IMR-90 (cell line): Measurements from ENCODE around the gene SOX6. TPM values are rescaled to one million over a fixed set of nuclear protein-coding genes. Genes with fewer than 3 reads are reported as not detected.

ENCODE experiments used
- ATAC-seq: fragments of 200-7000 bp; cut with Tn5 transposase; 2 replicates; pipeline ENCODE4 v1.9.1; 2020; ENCODE audit warnings: low read depth, mild to moderate bottlenecking, moderate library complexity
- BruUV-seq: library from RNA; stranded (reverse); fragments of 400-500 nt; replicated peaks from 2 replicates; lab custom pipeline; 2021; lab: Mats Ljungman, UMichigan
- CTCF ChIA-PET: fragments of 300-600 bp; formaldehyde crosslinking; extraction: SDS; loops from one replicate; lab custom pipeline; 2021; ENCODE audit warnings: antibody characterized with exemption; lab: Yijun Ruan, JAX
- POLR2A ChIA-PET: fragments of 300-600 bp; sonication (Branson Sonifier 250); formaldehyde crosslinking; loops from one replicate; lab custom pipeline; 2022; ENCODE audit warnings: antibody characterized with exemption; ENCODE audit not compliant: unreplicated experiment; lab: Charles Lee
- DNase-seq: peaks from one replicate; pipeline ENCODE4 v3.0.0; 2013
- H2AFZ ChIP-seq: replicated peaks from 2 replicates; pipeline ENCODE3; 2013; ENCODE audit warnings: low read length, mild to moderate bottlenecking; ENCODE audit not compliant: poor library complexity
- H2AK5ac ChIP-seq: 2 replicates; pipeline ENCODE4 v1.6.1; 2013; ENCODE audit warnings: low read depth, low read length, inconsistent platforms
- H2AK9ac ChIP-seq: replicated peaks from 2 replicates; pipeline ENCODE3; 2013; ENCODE audit warnings: mild to moderate bottlenecking, low read depth, low read length, moderate library complexity; ENCODE audit not compliant: poor library complexity
- H2BK120ac ChIP-seq: 2 replicates; pipeline ENCODE4 v1.6.1; 2013; ENCODE audit warnings: low read depth, low read length, inconsistent platforms
- H2BK15ac ChIP-seq: 3 replicates; pipeline ENCODE4 v1.6.1; 2013; ENCODE audit warnings: low read depth, low read length, inconsistent platforms
- H2BK20ac ChIP-seq: 2 replicates; pipeline ENCODE4 v1.6.1; 2013; ENCODE audit warnings: low read depth, mild to moderate bottlenecking, inconsistent platforms, low read length, moderate library complexity
- H2BK5ac ChIP-seq: 2 replicates; pipeline ENCODE4 v1.6.1; 2013; ENCODE audit warnings: mild to moderate bottlenecking, low read depth, low read length, inconsistent platforms; ENCODE audit not compliant: poor library complexity, severe bottlenecking
- H3K14ac ChIP-seq: replicated peaks from 2 replicates; pipeline ENCODE4 v1.6.1; 2013; ENCODE audit warnings: low read depth, low read length, inconsistent platforms
- H3K18ac ChIP-seq: 2 replicates; pipeline ENCODE4 v1.6.1; 2013; ENCODE audit warnings: low read depth, low read length, control low read depth
- H3K23ac ChIP-seq: 2 replicates; pipeline ENCODE4 v1.6.1; 2013; ENCODE audit warnings: low read depth, low read length, inconsistent platforms
- H3K27ac ChIP-seq: 2 replicates; pipeline ENCODE4 v1.5.1; 2013; ENCODE audit warnings: mild to moderate bottlenecking, control low read depth, low read length; ENCODE audit not compliant: insufficient read depth
- H3K27me3 ChIP-seq: 2 replicates; pipeline ENCODE4 v1.6.1; 2013; ENCODE audit warnings: low read length; ENCODE audit not compliant: control insufficient read depth, insufficient read depth
- H3K36me3 ChIP-seq: 2 replicates; pipeline ENCODE4 v1.6.1; 2013; ENCODE audit warnings: low read length, mixed read lengths; ENCODE audit not compliant: control insufficient read depth, insufficient read depth
- H3K4ac ChIP-seq: 2 replicates; pipeline ENCODE4 v1.6.1; 2013; ENCODE audit warnings: low read depth, low read length, inconsistent platforms
- H3K4me1 ChIP-seq: 2 replicates; pipeline ENCODE4 v1.6.1; 2013; ENCODE audit warnings: low read length, mixed read lengths; ENCODE audit not compliant: control insufficient read depth, insufficient read depth
- H3K4me2 ChIP-seq: 2 replicates; pipeline ENCODE4 v1.6.1; 2013; ENCODE audit warnings: low read depth, mild to moderate bottlenecking, control low read depth, low read length, moderate library complexity
- H3K4me3 ChIP-seq: 2 replicates; pipeline ENCODE4 v1.5.1; 2013; ENCODE audit warnings: low read depth, mild to moderate bottlenecking, control low read depth, low read length, moderate library complexity; ENCODE audit not compliant: insufficient read depth
- H3K56ac ChIP-seq: 2 replicates; pipeline ENCODE4 v1.6.1; 2013; ENCODE audit warnings: low read length, inconsistent platforms; ENCODE audit not compliant: insufficient read depth; ENCODE audit errors: extremely low read depth
- H3K79me1 ChIP-seq, 2 experiments: 2 replicates each; pipeline ENCODE4 v1.6.1; 2013; ENCODE audit warnings: low read length in 2 of 2, inconsistent platforms in 1 of 2, low read depth in 1 of 2
- H3K9ac ChIP-seq: 2 replicates; pipeline ENCODE4 v1.6.1; 2013; ENCODE audit warnings: low read depth, low read length, control low read depth
- H3K9me1 ChIP-seq: 2 replicates; pipeline ENCODE4 v1.6.1; 2013; ENCODE audit warnings: low read length, inconsistent platforms; ENCODE audit not compliant: insufficient read depth
- H3K9me3 ChIP-seq: 2 replicates; pipeline ENCODE4 v1.6.1; 2013; ENCODE audit warnings: low read length; ENCODE audit not compliant: control insufficient read depth, insufficient read depth
- H4K20me1 ChIP-seq: 2 replicates; pipeline ENCODE4 v1.6.1; 2013; ENCODE audit warnings: low read length, inconsistent platforms; ENCODE audit not compliant: insufficient read depth
- H4K5ac ChIP-seq: 2 replicates; pipeline ENCODE4 v1.6.1; 2013; ENCODE audit warnings: mild to moderate bottlenecking, low read depth, low read length, control low read depth
- H4K8ac ChIP-seq, 2 experiments: 2 replicates each; pipeline ENCODE4 v1.6.1; 2013; ENCODE audit warnings: low read depth in 2 of 2, low read length in 2 of 2, control low read depth in 1 of 2, inconsistent platforms in 1 of 2
- H4K91ac ChIP-seq: 2 replicates; pipeline ENCODE4 v1.6.1; 2013; ENCODE audit warnings: low read depth, low read length, inconsistent platforms; ENCODE audit not compliant: insufficient read depth
- BHLHE40 ChIP-seq: fragments of 150-350 bp; IDR thresholded peaks from 2 replicates; pipeline ENCODE4 v1.6.1; 2016; ENCODE audit warnings: mild to moderate bottlenecking, low read depth, low read length
- CEBPB ChIP-seq: IDR thresholded peaks from 2 replicates; pipeline ENCODE4 v1.6.1; 2012; ENCODE audit warnings: low read depth, low read length, improper control_type of control experiment
- CHD1 ChIP-seq: IDR thresholded peaks from 2 replicates; pipeline ENCODE4 v1.6.1; 2012; ENCODE audit warnings: low read depth, low read length, improper control_type of control experiment
- CTCF ChIP-seq: conservative IDR thresholded peaks from 2 replicates; pipeline ENCODE4 v1.5.1; 2012; ENCODE audit warnings: mild to moderate bottlenecking, low read depth, low read length, improper control_type of control experiment
- ELK1 ChIP-seq: fragments of 150-350 bp; IDR thresholded peaks from 2 replicates; pipeline ENCODE4 v1.6.1; 2016; ENCODE audit warnings: low read depth, mild to moderate bottlenecking, low read length, moderate library complexity, borderline replicate concordance
- FOS ChIP-seq: fragments of 150-350 bp; IDR thresholded peaks from 2 replicates; pipeline ENCODE4 v1.6.1; 2016; ENCODE audit warnings: low read depth, low read length
- MAFK ChIP-seq: IDR thresholded peaks from 2 replicates; pipeline ENCODE4 v1.6.1; 2012; ENCODE audit warnings: low read depth, low read length, improper control_type of control experiment
- MAZ ChIP-seq: IDR thresholded peaks from 2 replicates; pipeline ENCODE4 v1.6.1; 2012; ENCODE audit warnings: low read depth, mild to moderate bottlenecking, low read length, improper control_type of control experiment, moderate library complexity, borderline replicate concordance
- MXI1 ChIP-seq: IDR thresholded peaks from 2 replicates; pipeline ENCODE4 v1.6.1; 2012; ENCODE audit warnings: low read depth, mild to moderate bottlenecking, low read length, moderate library complexity, borderline replicate concordance
- RAD21 ChIP-seq: IDR thresholded peaks from 2 replicates; pipeline ENCODE4 v1.6.1; 2012; ENCODE audit warnings: low read length, improper control_type of control experiment
- RFX5 ChIP-seq: IDR thresholded peaks from 2 replicates; pipeline ENCODE4 v1.8.0; 2012; ENCODE audit warnings: low read depth, mild to moderate bottlenecking, low read length, moderate library complexity
- SMC3 ChIP-seq: fragments of 150-350 bp; IDR thresholded peaks from 2 replicates; pipeline ENCODE4 v1.6.1; 2016; ENCODE audit warnings: low read depth, mild to moderate bottlenecking, antibody characterized with exemption, low read length, moderate library complexity
- WGBS, 2 experiments: methylation state at CpG; one replicate each; pipeline versions ENCODE4 v1.1.5 to v1.1.7; 2013; ENCODE audit warnings: missing lambda C conversion rate in 2 of 2; ENCODE audit not compliant: insufficient read length in 1 of 2; ENCODE audit errors: extremely low coverage in 2 of 2; 5-methylcytosine and 5-hydroxymethylcytosine counted together
- dilution Hi-C: fragments of 300-500 bp; cut with HindIII; formaldehyde crosslinking; loops from one replicate; pipeline ENCODE4 v1.14.3; 2018; ENCODE audit warnings: low sequenced_read_pairs; ENCODE audit not compliant: unreplicated experiment
- in situ Hi-C: fragments of 300-500 bp; cut with MboI; formaldehyde crosslinking; loops from 3 replicates; pipeline ENCODE4 v1.14.3; 2019; ENCODE audit warnings: low sequenced_read_pairs, inconsistent platforms, mixed read lengths
- intact Hi-C: fragments of 100-400 bp; cut with micrococcal nuclease; formaldehyde crosslinking; loops from 2 replicates; pipeline ENCODE4 v1.10.0; 2022
- polyA plus RNA-seq, 3 experiments: library from polyadenylated mRNA; depleted of rRNA; stranded (reverse); fragments of >200 nt; gene quantifications; 2 replicates each; pipeline ENCODE4 v1.2.3, GENCODE V29; 2012; ENCODE audit warnings: low replicate concordance in 1 of 3
- total RNA-seq: library from RNA; depleted of rRNA; stranded (reverse); fragments of >200 nt; gene quantifications from 2 replicates; pipeline ENCODE4 v1.2.3, GENCODE V29; 2012

The SOX6 gene
- total and polyA plus RNA-seq, 2 of the 4 experiments (the other 2 are of a cell fraction) = 1.7 to 7.7 TPM

DNA sequence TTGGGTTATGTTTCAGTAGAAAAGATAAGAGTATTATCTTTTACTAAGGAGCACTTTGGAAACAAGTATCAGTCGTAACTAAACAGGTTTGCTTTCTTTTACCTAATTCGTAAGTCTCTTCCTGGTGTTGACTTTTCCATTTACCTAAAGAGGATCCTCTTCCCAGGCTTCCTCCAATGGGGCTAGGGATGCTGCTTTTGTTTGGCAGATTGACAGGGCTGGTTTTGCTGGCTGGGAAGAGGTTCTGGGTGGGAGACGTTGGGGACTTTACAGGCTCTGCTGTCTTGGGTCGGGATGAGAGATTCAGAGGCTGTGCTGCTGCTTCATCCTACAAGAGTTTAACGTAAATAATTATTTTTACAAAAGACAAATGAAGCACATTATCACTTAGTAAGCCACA, 306.7 kb downstream of the SOX6 start:
- peaks cover 6% of the 10 kb centered on the region; the same call in 1 of the 2 replicates for H3K9me1 ChIP-seq
- dilution Hi-C loops = no loop called here
- in situ Hi-C loops = no loop called here

More for the DNA sequence above, 306.7 kb downstream of the SOX6 start:
- Histone ChIP-seq H3K56ac (no peak overlapping the region), H2AFZ (no peak overlapping the region), H3K4me3 (no peak overlapping the region), H2BK120ac (no peak overlapping the region), H3K36me3 (peaks cover 2% of the 10 kb centered on the region; the same call in 1 of the 2 replicates), H4K8ac (no peak overlapping the region), H2BK5ac (no peak overlapping the region), H4K5ac (no peak overlapping the region), H3K4ac (no peak overlapping the region), H3K4me1 (no peaks in the 10 kb centered on the region), H3K9ac (no peak overlapping the region), H2AK9ac (no peak overlapping the region), H3K18ac (no peak overlapping the region), H3K9me3 (no peaks in the 10 kb centered on the region; the same call in 1 of the 2 replicates), H3K79me1 (no peaks in the 10 kb centered on the region), H3K27ac (no peak overlapping the region), H3K14ac (no peak overlapping the region), H3K27me3 (no peaks in the 10 kb centered on the region), H4K91ac (no peak overlapping the region), H2BK15ac (no peak overlapping the region), H3K4me2 (no peak overlapping the region), H4K20me1 (no peaks in the 10 kb centered on the region), H3K23ac (no peak overlapping the region), H2AK5ac (no peak overlapping the region), H2BK20ac (no peak overlapping the region)
- no peak for TF ChIP-seq RAD21
- TF ChIP-seq CHD1 = no peak
- no peak for TF ChIP-seq FOS
- TF ChIP-seq MAZ = no peak
- no peak for TF ChIP-seq ELK1
- no peak for TF ChIP-seq SMC3
- no peak for TF ChIP-seq BHLHE40
- no peak for TF ChIP-seq MXI1
- no peak for TF ChIP-seq CEBPB
- TF ChIP-seq RFX5 = no peak
- no peak for TF ChIP-seq CTCF
- no peak for TF ChIP-seq MAFK
- WGBS, 2 experiments = no CpG with 5 or more reads among the region's 5 CpGs
- DNase-seq (no peak), ATAC-seq (no peak)
- ChIA-PET POLR2A (no interaction called here), CTCF (interaction anchor here (1.0 kb wide), 1 partner anchor 23 kb away, joined by 4 read pairs; no protein-coding TSS in a partner anchor)
- no TSS peak for BruUV-seq
- intact Hi-C loops = loop anchor here (5.0 kb wide), 1 partner anchor 43 kb away; no protein-coding TSS in a partner anchor
